HG03139 (cell line): Measurements from ENCODE around the gene ADI1.
"Not testable (repeated sequence)": the region's sequence is repeated elsewhere in the genome, so short reads cannot be mapped to it uniquely, and the experiment has no call there.

Experiments used
- ATAC-seq: cut with Tn5 transposase; IDR thresholded peaks from one replicate; pipeline ENCODE4 v1.9.1; 2021; ENCODE audit not compliant: unreplicated experiment

ADI1 gene

DNA sequence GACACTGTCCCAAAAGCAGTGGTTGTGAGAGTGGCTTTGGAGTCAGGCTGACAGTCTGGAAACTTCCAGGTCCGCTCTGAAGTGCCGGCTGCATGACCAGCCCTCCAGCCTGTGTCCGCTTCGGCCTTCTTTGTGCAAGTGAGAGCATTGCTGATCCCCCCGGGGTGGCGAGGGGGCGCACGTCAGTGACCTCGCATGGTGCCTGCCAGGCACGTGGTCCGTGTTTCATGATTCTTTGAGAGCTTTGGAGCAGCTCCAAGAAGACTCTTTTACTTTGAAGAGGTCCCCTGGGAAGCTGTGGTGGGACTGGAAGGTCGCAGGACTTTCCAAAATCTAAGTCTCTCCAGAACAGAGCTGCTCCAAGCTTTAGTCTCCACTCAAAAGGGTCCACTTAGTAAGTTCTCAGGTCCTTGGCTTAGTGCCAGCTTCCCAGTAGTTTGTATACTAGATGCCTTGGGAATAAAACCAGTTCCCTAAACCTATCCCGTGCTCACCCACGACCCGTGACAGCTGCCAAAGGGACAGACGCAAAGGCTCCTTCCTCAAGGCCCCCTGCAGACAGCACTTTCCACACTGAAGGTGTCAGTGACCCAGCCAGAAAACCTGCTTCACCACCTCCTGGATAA lies 68.8 kb downstream of the ADI1 start:
- ATAC-seq, result no peak

DNA sequence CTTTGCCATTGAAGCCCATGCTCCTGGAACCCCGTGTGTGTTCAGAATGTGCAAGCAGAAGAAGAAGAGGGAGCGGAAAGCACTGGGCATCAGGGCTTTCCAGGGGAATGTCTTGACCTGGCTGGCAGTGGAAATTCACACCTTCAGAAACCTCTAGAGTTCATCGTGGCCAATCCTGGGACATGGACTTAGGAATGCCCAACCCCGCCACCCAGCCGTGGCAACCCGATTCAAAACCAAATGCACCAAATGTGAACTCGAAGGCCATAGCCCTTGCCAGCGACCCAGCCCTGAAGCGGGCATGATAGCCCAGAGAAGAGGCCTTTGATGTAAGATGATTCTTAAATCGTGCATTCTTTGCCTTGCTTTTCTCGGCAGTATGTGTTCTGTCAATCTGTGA lies 69.4 kb downstream of the ADI1 start:
- no peak for ATAC-seq

DNA sequence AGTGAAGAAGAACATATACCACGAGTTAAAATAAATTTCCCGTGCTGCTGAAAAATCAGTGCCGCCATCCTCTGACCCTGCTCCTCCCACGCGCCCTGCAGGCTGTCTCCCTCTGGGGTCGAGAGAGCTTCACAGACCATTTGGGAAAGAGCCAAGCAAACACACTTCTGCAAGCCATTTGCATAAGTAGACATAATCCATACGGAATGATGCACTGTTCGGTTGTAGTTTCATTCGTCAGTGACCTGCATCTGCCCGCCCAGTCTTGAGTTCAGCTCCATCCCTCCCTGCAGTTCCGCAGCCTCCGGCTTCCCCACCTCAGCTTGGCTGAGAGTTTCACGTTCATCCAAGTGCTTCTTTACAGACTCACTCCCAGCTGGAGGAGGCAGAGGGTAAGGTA lies 70.2 kb downstream of the ADI1 start:
- ATAC-seq, result no peak

DNA sequence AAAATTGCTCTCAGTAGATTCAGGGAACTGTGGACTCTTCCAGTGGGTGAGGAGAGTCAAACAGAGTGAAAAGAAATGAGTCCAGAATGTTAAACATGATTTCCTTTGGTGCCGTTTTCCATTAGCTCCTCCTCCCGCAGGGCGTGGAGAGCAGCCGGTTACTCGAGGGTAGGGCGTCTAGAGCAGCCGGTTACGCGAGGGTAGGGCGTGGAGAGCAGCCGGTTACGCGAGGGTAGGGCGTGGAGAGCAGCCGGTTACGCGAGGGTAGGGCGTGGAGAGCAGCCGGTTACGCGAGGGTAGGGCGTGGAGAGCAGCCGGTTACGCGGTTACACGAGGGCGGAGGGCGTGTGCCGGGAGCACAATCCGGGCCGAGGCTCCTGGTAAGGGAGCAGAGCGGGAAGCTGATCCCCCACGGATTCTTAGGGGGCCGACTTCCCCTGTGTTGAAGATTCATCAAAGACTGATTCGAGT lies 70.9 kb downstream of the ADI1 start:
- ATAC-seq, result not testable (repeated sequence)

DNA sequence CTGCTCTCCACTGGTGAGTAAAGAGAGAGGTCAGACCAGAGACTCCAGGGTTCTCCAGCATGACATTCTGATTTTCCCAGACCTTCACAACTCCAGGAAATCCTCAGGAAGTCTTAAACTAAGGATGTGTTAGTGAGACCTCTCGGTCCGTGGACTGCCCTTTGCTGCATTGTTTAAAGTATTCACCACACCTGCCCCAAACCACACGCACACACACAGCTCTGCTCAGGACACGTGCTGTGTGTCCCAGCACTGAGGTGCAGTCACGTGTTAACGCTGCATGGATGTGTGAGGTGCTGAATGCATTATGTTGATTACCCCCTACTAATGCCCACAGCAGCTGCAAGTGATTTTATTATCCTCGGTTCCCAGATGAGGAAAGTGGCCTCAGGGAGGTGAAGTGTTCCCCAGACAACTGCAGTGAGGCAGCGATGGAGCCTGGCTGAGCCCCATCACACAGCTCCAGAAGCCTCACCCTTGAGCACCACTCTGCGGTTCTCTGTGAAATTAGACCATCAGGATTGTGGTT lies 71.5 kb downstream of the ADI1 start:
- ATAC-seq, result no peak
